ENCODE results near the gene GPC6.

DNA sequence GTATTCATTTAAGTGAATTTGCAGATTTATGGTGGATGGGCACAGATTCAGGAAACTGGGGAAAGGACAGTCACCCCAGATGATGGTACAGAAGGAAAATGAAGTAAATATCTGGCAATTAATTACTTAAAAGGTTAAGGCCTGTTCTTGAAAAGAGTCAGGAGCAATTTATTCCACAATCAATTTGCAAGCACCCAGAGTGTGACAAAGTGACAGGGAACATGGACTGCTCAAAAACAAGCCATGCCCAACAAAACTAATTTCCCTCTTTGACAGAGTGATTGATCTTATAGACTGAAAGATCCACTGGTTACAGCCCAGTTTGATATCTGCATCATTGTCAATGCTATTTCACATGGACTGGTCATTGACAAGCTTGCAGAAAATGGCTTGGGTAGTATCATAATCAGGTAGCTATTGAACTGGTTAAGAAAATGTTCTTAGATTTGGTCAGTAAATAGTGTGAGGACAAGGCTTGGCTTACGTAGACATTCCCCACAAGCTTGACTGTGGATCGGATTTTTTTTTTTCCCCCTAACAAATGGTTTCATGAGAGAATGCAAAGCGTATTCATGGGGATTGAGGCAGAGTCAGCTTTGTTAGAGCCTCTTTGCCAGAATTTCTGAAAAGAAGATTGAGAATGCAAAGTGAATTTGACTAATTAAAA lies 584.6 kb downstream of the GPC6 start:
- TF ChIP-seq, protein P1, sequence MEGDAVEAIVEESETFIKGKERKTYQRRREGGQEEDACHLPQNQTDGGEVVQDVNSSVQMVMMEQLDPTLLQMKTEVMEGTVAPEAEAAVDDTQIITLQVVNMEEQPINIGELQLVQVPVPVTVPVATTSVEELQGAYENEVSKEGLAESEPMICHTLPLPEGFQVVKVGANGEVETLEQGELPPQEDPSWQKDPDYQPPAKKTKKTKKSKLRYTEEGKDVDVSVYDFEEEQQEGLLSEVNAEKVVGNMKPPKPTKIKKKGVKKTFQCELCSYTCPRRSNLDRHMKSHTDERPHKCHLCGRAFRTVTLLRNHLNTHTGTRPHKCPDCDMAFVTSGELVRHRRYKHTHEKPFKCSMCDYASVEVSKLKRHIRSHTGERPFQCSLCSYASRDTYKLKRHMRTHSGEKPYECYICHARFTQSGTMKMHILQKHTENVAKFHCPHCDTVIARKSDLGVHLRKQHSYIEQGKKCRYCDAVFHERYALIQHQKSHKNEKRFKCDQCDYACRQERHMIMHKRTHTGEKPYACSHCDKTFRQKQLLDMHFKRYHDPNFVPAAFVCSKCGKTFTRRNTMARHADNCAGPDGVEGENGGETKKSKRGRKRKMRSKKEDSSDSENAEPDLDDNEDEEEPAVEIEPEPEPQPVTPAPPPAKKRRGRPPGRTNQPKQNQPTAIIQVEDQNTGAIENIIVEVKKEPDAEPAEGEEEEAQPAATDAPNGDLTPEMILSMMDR (IDR thresholded peaks at IDR 0.05; ENCODE audit: low read depth, low read length): no peak
- TF ChIP-seq MYC (IDR thresholded peaks at IDR 0.05; ENCODE audit: low read depth, low read length) (no peak), POLR2A (IDR thresholded peaks at IDR 0.05; ENCODE audit: extremely low read depth, insufficient read length) (no peak)
- TF ChIP-seq, protein P2, sequence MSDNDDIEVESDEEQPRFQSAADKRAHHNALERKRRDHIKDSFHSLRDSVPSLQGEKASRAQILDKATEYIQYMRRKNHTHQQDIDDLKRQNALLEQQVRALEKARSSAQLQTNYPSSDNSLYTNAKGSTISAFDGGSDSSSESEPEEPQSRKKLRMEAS (IDR thresholded peaks at IDR 0.05; ENCODE audit: low read depth, low read length): no peak

Measured in NB4 (cell line).